ENCODE data around the gene NOS3. TPM values are rescaled to one million over a fixed set of nuclear protein-coding genes. Genes with fewer than 3 reads are reported as not detected.
A peak's percentile ranks its signal among the peaks of the same experiment; 100 is the strongest.

Gene NOS3
- total and polyA plus RNA-seq, 2 of the 13 experiments (the other 11 are each of a cell fraction or from before 2014, with no cell fraction given): 3.7 to 7.5 TPM

- TF ChIP-seq IRF1 (CRISPR knock-in tag; IDR thresholded peaks at IDR 0.05; ENCODE audit: low read depth): no peak
- no peak for TF ChIP-seq ZNF205 (CRISPR knock-in tag; IDR thresholded peaks at IDR 0.05)
- no peak for TF ChIP-seq NFKB2 (CRISPR knock-in tag; IDR thresholded peaks at IDR 0.05; ENCODE audit: borderline replicate concordance)
- TF ChIP-seq MTF2 (CRISPR knock-in tag; IDR thresholded peaks at IDR 0.05; ENCODE audit: borderline replicate concordance): no peak
- no peak for TF ChIP-seq MLXIP (CRISPR knock-in tag; IDR thresholded peaks at IDR 0.05; ENCODE audit: borderline replicate concordance)
- no peak for TF ChIP-seq ZBTB42 (CRISPR knock-in tag; IDR thresholded peaks at IDR 0.05)
- TF ChIP-seq ZNF33A (CRISPR knock-in tag; IDR thresholded peaks at IDR 0.05; ENCODE audit: borderline replicate concordance): no peak
- TF ChIP-seq DMTF1 (CRISPR knock-in tag; IDR thresholded peaks at IDR 0.05): no peak
- no peak for TF ChIP-seq HOXA5 (CRISPR knock-in tag; IDR thresholded peaks at IDR 0.05)
- TF ChIP-seq ZNF816 (CRISPR knock-in tag; IDR thresholded peaks at IDR 0.05; ENCODE audit: borderline replicate concordance): no peak
- TF ChIP-seq GPN1 (CRISPR knock-in tag; IDR thresholded peaks at IDR 0.05; ENCODE audit: borderline replicate concordance): no peak
- TF ChIP-seq RFXANK (CRISPR knock-in tag; IDR thresholded peaks at IDR 0.05): no peak
- TF ChIP-seq RXRB (CRISPR knock-in tag; IDR thresholded peaks at IDR 0.05; ENCODE audit: borderline replicate concordance): no peak
- no peak for TF ChIP-seq ZNF782 (CRISPR knock-in tag; IDR thresholded peaks at IDR 0.05; ENCODE audit: borderline replicate concordance)
- peak; percentile 28; the same call in 1 of the 2 replicates for TF ChIP-seq ZNF768 (CRISPR knock-in tag; IDR thresholded peaks at IDR 0.05)
- TF ChIP-seq NR3C1 (CRISPR knock-in tag; IDR thresholded peaks at IDR 0.05): no peak
- no peak for TF ChIP-seq ZKSCAN8 (CRISPR knock-in tag; IDR thresholded peaks at IDR 0.05; ENCODE audit: borderline replicate concordance)
- no peak for TF ChIP-seq HOMEZ (CRISPR knock-in tag; IDR thresholded peaks at IDR 0.05; ENCODE audit: low read depth)
- no peak for TF ChIP-seq ZNF703 (CRISPR knock-in tag; IDR thresholded peaks at IDR 0.05; ENCODE audit: borderline replicate concordance)
- TF ChIP-seq ZNF75D (CRISPR knock-in tag; IDR thresholded peaks at IDR 0.05; ENCODE audit: borderline replicate concordance): no peak
- TF ChIP-seq ZBTB33 (CRISPR knock-in tag; IDR thresholded peaks at IDR 0.05): peak; percentile 88
- no peak for TF ChIP-seq CENPX (CRISPR knock-in tag; IDR thresholded peaks at IDR 0.05)
Measured at GRCh38 chr7:151051108-151051507, 60.3 kb downstream of the NOS3 start (continued).
